ENCODE measurements around the gene TMIGD2.
A peak's percentile ranks its signal among the peaks of the same experiment; 100 is the strongest.
"Not testable (repeated sequence)": the region's sequence is repeated elsewhere in the genome, so short reads cannot be mapped to it uniquely, and the experiment has no call there.

The TMIGD2 gene

GRCh38 chr19:4302243-4302640 lies at the start of gene TMIGD2:
Gene TMIGD2 (minus strand): TSS chr19:4302389. CDS start chr19:4302385, 4 bp downstream.
- DNase-seq (ENCODE audit: low read depth), result no peak

GRCh38 chr19:4350726-4351125 lies 48.5 kb upstream of the TMIGD2 start:
- no peak for DNase-seq (ENCODE audit: low read depth)

DNA sequence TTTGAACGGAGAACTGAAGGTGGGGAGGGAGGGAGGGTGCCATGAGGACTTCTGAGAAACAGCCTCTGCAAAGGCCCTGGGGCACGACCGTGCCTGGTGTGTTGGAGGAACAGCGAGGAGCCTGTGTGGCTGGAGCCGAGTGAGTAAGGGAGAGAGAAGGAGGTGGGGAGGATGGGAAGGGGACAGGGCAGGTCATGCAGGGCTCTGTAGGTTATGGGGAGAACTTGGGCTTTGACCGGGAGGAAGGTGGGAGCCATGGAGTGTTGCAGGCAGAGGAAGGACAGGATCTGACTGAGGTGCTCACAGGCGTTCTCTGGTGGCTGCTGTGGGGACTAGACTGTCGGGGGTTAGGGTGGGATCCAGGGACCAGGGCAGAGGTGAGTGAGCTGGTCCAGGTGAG lies 47.9 kb upstream of the TMIGD2 start:
- DNase-seq (ENCODE audit: low read depth), result no peak

GRCh38 chr19:4349225-4349624 lies 47.0 kb upstream of the TMIGD2 start:
- not testable (repeated sequence) for DNase-seq (ENCODE audit: low read depth)

GRCh38 chr19:4347521-4347920 lies 45.3 kb upstream of the TMIGD2 start:
- no peak for DNase-seq (ENCODE audit: low read depth)

GRCh38 chr19:4346020-4346383 lies 43.8 kb upstream of the TMIGD2 start:
- no peak for DNase-seq (ENCODE audit: low read depth)

GRCh38 chr19:4345342-4346019 lies 43.3 kb upstream of the TMIGD2 start:
- DNase-seq (ENCODE audit: low read depth), result no peak

DNA sequence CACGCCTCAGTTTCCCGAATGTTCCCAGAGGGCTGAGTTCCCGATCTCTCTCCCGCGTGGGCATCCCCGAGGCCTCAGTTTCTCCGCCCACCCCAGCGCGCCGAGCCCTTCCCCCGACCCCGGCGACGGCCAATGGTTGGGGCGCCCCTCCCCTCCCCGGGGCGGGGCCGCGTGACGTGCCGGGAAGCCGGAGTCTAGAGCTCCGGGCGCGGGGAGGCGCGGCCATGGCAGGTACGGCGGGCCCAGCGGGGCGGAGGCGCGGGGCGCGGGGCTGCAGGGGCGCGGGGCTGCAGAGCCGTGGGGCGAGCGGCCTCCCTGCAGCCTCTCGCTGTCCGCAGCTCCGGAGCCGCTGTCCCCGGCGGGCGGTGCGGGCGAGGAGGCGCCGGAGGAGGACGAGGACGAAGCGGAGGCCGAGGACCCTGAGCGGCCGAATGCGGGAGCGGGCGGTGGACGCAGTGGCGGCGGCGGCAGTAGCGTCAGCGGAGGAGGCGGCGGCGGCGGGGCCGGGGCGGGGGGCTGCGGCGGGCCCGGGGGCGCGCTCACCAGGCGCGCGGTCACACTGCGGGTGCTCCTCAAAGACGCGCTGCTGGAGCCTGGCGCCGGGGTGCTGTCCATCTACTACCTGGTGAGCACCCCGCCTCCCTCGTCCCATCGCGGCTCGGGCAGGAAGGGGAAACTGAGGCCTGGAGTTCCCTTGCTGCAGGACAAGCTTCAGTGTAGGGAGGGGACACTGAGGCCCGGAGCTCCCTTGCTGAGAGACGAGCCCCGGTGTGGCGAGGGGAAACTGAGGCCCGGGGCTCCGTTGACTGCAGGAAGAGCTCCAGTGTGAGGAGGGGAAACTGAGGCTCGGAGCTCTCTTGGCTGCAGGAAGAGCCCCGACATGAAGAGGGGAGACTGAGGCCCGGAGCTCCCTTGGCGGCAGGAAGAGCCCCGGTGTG lies 41.5 kb upstream of the TMIGD2 start, which contains the start of gene MPND:
TSS of gene MPND (plus strand) at position 193 of the 938 bp plus-strand sequence. CDS start at position 225, 32 bp downstream.
- peak; percentile 56 for DNase-seq (ENCODE audit: low read depth)

GRCh38 chr19:4342615-4343369 lies 40.6 kb upstream of the TMIGD2 start:
- DNase-seq (ENCODE audit: low read depth), result peak; percentile 100

DNA sequence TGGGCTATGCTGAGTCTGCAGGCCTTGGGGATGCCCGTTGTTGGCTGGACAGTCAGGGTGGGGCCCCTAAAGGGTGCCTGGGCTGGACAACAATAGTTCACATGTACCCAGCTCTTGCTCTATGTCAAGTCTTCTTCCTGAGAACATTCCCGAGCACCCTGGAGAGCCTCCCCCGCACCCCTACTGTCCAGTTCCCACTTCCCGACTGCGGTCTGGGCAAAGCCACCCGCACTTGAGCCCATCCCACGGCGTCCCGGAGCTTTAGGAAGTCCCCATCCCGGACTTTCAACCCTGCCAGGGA lies 40.1 kb upstream of the TMIGD2 start:
- no peak for DNase-seq (ENCODE audit: low read depth)

- no peak for DNase-seq (ENCODE audit: low read depth)
Measured at GRCh38 chr19:4338441-4339355, 36.5 kb upstream of the TMIGD2 start, which contains the start of gene STAP2. Gene STAP2 (minus strand): TSS chr19:4338827. CDS start chr19:4338753, 74 bp downstream.

DNA sequence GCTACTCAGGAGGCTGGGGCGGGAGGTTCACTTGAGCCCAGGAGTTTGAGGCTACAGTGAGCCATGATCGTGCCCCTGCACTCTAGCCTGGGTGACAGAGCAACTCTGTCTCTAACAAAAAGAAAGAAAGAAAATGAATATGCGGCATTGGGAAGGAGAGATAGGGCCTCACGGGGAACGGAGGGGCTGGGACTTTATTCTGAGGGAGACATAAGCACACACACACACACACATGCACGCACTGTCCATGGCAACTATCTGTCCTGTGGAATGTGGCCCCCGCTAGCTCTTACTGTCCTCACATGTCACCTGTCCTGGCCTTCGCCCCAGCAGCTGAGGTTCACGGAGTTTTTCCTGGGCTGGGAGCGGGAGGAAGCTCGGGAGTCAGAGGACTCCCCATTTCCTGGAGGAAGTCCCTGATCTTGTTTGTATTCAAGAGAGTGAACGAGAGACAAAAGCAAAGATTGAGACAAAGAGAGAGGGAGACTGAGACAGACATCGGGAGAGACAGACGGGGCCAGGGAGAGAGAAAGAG lies 35.8 kb upstream of the TMIGD2 start:
- DNase-seq (ENCODE audit: low read depth), result no peak

GRCh38 chr19:4334929-4335570 lies 32.9 kb upstream of the TMIGD2 start:
- DNase-seq (ENCODE audit: low read depth), result no peak

DNA sequence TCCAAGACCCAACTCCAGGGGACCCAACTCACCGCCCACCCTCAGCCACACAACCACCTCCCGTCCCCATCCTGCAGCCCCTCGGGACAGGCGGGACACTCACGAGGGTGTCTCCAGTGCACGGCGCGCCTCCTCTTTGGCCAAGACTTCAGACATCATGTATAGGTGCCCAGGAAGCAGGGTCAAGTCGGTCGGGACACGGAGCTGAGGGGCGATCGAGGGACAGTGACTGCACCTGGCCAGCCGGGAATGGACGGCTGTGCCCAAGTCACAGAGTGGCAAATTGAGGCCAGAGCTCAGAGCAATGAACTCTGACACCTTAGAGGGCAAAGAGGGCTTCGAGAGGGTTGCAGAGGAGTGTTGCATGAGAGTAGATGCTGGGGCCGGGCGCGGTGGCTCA lies 27.7 kb upstream of the TMIGD2 start:
- DNase-seq (ENCODE audit: low read depth), result no peak

DNA sequence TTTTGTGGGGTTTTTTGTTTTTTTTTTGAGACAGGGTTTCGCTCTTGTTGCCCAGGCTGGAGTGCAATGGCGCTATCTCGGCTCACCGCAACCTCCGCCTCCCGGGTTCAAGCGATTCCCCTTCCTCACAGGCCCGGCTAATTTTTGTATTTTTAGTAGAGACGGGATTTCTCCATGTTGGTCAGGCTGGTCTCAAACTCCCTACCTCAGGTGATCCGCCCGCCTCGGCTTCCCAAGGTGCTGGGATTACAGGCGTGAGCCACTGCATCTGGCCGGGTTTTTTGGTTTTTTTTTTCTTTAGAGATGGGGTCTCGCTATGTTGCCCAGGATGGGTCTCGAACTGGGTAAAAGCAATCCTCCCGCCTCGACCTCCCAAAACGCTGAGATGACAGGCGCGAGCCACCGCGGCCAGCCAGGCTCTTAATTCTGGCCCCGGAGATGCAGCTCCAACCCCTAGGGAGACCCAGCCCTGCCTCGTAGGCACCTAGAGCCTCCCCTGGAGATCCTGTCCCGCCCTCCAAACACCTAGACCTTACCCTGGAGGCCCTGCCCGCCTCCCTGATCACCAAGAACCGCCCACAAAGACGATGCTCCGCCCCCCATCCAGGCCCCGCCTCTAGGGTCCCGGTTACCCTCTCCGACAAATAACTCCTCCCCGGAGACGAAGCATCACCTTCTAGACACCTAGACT lies 26.9 kb upstream of the TMIGD2 start:
- not testable (repeated sequence) for DNase-seq (ENCODE audit: low read depth)

DNA sequence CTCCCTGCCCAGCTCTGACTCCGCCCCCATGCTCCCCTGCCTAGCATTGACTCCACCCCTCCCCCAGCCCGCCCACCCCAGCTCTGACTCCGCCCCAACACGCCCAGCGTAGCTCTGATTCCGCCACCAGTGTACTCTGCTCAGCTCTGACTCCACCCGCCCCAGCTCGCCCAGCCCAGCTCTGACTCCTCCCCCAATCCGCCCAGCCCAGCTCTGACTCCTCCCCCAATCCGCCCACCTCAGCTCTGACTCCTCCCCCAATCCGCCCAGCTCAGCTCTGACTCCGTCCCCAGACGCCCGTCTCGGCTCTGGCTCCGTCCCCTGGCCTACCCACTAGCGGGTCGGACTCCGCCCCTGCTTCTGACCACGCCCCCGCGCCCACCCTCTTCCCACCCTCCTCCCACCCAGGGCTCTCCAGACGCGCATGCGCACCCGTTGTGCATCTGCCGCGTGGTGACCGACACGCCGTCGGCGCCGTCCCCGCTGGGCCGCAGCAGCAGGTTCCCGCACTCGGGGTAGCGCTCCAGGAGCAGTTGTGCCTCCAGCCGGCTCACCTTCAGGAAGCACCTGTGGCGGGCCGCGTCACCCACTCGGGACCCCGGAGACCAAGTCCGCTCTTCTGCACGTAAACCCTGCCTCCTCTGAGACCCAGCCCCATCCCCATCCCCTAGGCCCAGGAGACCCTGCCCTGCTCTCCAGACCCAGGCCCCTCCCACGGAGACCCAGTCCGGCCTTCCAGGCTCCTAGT lies 26.2 kb upstream of the TMIGD2 start:
- no peak for DNase-seq (ENCODE audit: low read depth)

GRCh38 chr19:4327877-4328242 lies 25.7 kb upstream of the TMIGD2 start:
- DNase-seq (ENCODE audit: low read depth), result no peak

GRCh38 chr19:4327252-4327876 lies 25.2 kb upstream of the TMIGD2 start:
- no peak for DNase-seq (ENCODE audit: low read depth)

DNA sequence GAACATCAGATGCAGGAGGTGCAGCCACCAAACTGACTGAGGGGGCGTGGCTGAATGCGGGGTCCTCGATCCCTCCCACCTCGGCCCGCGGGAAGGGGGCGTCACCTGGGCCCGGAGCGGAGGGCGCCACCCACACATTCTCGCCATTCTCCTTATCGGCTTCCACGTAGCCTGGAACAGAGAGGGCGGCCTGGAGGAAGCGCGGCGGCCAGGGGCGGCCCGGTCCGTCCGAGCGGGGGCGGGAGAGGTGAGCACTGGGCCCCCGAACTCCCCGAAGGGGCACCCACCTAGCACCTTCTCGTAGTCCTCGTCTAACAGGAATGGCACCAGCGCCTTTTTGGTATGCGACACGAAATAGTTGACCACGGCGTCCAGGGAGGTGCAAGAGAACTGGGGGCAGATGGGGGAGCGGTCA lies 24.7 kb upstream of the TMIGD2 start:
- DNase-seq (ENCODE audit: low read depth), result no peak
